ENCODE results near the gene HNMT.
"Not testable (repeated sequence)": the region's sequence is repeated elsewhere in the genome, so short reads cannot be mapped to it uniquely, and the experiment has no call there.

The HNMT gene

GRCh38 chr2:137946227-137946626 is 18.0 kb upstream of the HNMT start:
- no peak for DNase-seq (ENCODE audit: low spot score)

- DNase-seq (ENCODE audit: low spot score): no peak
These were observed 17.1 kb upstream of the HNMT start for GRCh38 chr2:137947032-137947727.

- DNase-seq (ENCODE audit: low spot score): peak; percentile 32
These were observed 16.4 kb upstream of the HNMT start for GRCh38 chr2:137947728-137948336.

- DNase-seq (ENCODE audit: low spot score): no peak
These were observed 15.4 kb upstream of the HNMT start for GRCh38 chr2:137948894-137949293.

- no peak for DNase-seq (ENCODE audit: low spot score)
These were observed 14.0 kb upstream of the HNMT start for GRCh38 chr2:137950238-137950637.

- no peak for DNase-seq (ENCODE audit: low spot score)
These were observed 12.7 kb upstream of the HNMT start for GRCh38 chr2:137951586-137951985.

GRCh38 chr2:137952586-137953129 is 11.6 kb upstream of the HNMT start:
- peak; percentile 50 for DNase-seq (ENCODE audit: low spot score)

- no peak for DNase-seq (ENCODE audit: low spot score)
These were observed 8.7 kb upstream of the HNMT start for GRCh38 chr2:137955536-137955935.

- no peak for DNase-seq (ENCODE audit: low spot score)
These were observed 7.2 kb upstream of the HNMT start for GRCh38 chr2:137957033-137957432.

- no peak for DNase-seq (ENCODE audit: low spot score)
These were observed 5.1 kb upstream of the HNMT start for GRCh38 chr2:137959166-137959565.

GRCh38 chr2:137960223-137960622 is 4.0 kb upstream of the HNMT start:
- no peak for DNase-seq (ENCODE audit: low spot score)

GRCh38 chr2:137961602-137962001 is 2.7 kb upstream of the HNMT start:
- no peak for DNase-seq (ENCODE audit: low spot score)

- no peak for DNase-seq (ENCODE audit: low spot score)
These were observed 673 bp upstream of the HNMT start for GRCh38 chr2:137963535-137964065.

GRCh38 chr2:137964859-137965459 is 686 bp downstream of the HNMT start:
- no peak for DNase-seq (ENCODE audit: low spot score)

- no peak for DNase-seq (ENCODE audit: low spot score)
These were observed 1.8 kb downstream of the HNMT start for GRCh38 chr2:137966043-137966442.

GRCh38 chr2:137967042-137967441 is 2.8 kb downstream of the HNMT start:
- DNase-seq (ENCODE audit: low spot score): no peak

GRCh38 chr2:137968477-137969417 is 4.5 kb downstream of the HNMT start:
- no peak for DNase-seq (ENCODE audit: low spot score)

GRCh38 chr2:137969418-137969765 is 5.1 kb downstream of the HNMT start:
- DNase-seq (ENCODE audit: low spot score): no peak

GRCh38 chr2:137969876-137970275 is 5.6 kb downstream of the HNMT start:
- no peak for DNase-seq (ENCODE audit: low spot score)

- DNase-seq (ENCODE audit: low spot score): not testable (repeated sequence)
These were observed 7.0 kb downstream of the HNMT start for GRCh38 chr2:137971259-137971658.

GRCh38 chr2:137973280-137973679 is 9.0 kb downstream of the HNMT start:
- no peak for DNase-seq (ENCODE audit: low spot score)
